Lower leg skin (tissue), 4 donors: Measurements from ENCODE around the gene SOX5. TPM values are rescaled to one million over a fixed set of nuclear protein-coding genes. Genes with fewer than 3 reads are reported as not detected.

ENCODE experiments used
- DNase-seq, 2 donors: peaks; one replicate each; pipeline ENCODE4 v3.0.0-alpha.2; 2019; ENCODE audit warnings: low spot score in 2 of 2
- H3K4me3 ChIP-seq: fragments of 200-600 bp; sonication (generic); 2 replicates; pipeline ENCODE4 v1.5.1; 2017; ENCODE audit warnings: mild to moderate bottlenecking, low read depth; ENCODE audit not compliant: poor library complexity, severe bottlenecking
- POLR2A ChIP-seq, 2 donors: fragments of 450-650 bp; IDR thresholded peaks; one replicate each; pipeline ENCODE4 v1.6.1; 2016 to 2017; ENCODE audit warnings: antibody characterized with exemption in 2 of 2, mild to moderate bottlenecking in 1 of 2, moderate library complexity in 1 of 2
- WGBS, 2 donors: methylation state at CpG; one replicate each; pipeline ENCODE4 v1.1.5; 2018; 5-methylcytosine and 5-hydroxymethylcytosine counted together
- intact Hi-C: fragments of 100-400 bp; cut with DNase I; formaldehyde crosslinking; loops from one replicate; pipeline ENCODE4 v1.15.0; 2023; ENCODE audit warnings: low total_unique reads
- total RNA-seq, 4 donors: library from RNA; depleted of rRNA; stranded (reverse); fragments of >200 nt; gene quantifications; one replicate each; pipeline ENCODE4 v1.1.0, GENCODE V29; 2016
- TF ChIP-seq, protein P1 (sequence below), 3 donors: fragments of 450-650 bp; IDR thresholded peaks; one replicate each; pipeline ENCODE4 v1.5.1; 2016; ENCODE audit warnings: antibody characterized with exemption in 3 of 3, mild to moderate bottlenecking in 3 of 3, moderate library complexity in 2 of 3

The SOX5 gene
- total RNA-seq, 4 donors from 2014 or later, result 23.7 to 59.7 (median 33.6) TPM

- no peak overlapping the region for H3K4me3 ChIP-seq
- WGBS, 2 donors, result 93 to 94% methylated on average over 2 of the region's 2 CpGs
- TF ChIP-seq POLR2A (IDR thresholded peaks at IDR 0.05), result no peak
- TF ChIP-seq, protein P1, sequence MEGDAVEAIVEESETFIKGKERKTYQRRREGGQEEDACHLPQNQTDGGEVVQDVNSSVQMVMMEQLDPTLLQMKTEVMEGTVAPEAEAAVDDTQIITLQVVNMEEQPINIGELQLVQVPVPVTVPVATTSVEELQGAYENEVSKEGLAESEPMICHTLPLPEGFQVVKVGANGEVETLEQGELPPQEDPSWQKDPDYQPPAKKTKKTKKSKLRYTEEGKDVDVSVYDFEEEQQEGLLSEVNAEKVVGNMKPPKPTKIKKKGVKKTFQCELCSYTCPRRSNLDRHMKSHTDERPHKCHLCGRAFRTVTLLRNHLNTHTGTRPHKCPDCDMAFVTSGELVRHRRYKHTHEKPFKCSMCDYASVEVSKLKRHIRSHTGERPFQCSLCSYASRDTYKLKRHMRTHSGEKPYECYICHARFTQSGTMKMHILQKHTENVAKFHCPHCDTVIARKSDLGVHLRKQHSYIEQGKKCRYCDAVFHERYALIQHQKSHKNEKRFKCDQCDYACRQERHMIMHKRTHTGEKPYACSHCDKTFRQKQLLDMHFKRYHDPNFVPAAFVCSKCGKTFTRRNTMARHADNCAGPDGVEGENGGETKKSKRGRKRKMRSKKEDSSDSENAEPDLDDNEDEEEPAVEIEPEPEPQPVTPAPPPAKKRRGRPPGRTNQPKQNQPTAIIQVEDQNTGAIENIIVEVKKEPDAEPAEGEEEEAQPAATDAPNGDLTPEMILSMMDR (IDR thresholded peaks at IDR 0.05), result no peak
- intact Hi-C loops, result no loop called here
- DNase-seq, result no peak
Observed at GRCh38 chr12:23694920-23695319, 254.6 kb downstream of the SOX5 start.

- DNase-seq, result no peak
- no peak overlapping the region for H3K4me3 ChIP-seq
- intact Hi-C loops, result no loop called here
- TF ChIP-seq, protein P1 (IDR thresholded peaks at IDR 0.05), result no peak
- no peak for TF ChIP-seq POLR2A (IDR thresholded peaks at IDR 0.05)
Observed at GRCh38 chr12:23694307-23694706, 255.2 kb downstream of the SOX5 start.

- TF ChIP-seq, protein P1 (IDR thresholded peaks at IDR 0.05), result no peak
- TF ChIP-seq POLR2A (IDR thresholded peaks at IDR 0.05), result no peak
- H3K4me3 ChIP-seq, result no peak overlapping the region
- WGBS, 2 donors, result 45 to 53% methylated on average over 1 of the region's 1 CpG
Observed at GRCh38 chr12:23687947-23688346, 261.5 kb downstream of the SOX5 start.

GRCh38 chr12:23686095-23686494 is 263.4 kb downstream of the SOX5 start:
- no peak for TF ChIP-seq POLR2A (IDR thresholded peaks at IDR 0.05)
- TF ChIP-seq, protein P1 (IDR thresholded peaks at IDR 0.05), result no peak
- DNase-seq, result no peak
- intact Hi-C loops, result no loop called here
- no peak overlapping the region for H3K4me3 ChIP-seq

More at GRCh38 chr12:23687947-23688346, 261.5 kb downstream of the SOX5 start:
- no peak for DNase-seq
- intact Hi-C loops, result no loop called here

DNA sequence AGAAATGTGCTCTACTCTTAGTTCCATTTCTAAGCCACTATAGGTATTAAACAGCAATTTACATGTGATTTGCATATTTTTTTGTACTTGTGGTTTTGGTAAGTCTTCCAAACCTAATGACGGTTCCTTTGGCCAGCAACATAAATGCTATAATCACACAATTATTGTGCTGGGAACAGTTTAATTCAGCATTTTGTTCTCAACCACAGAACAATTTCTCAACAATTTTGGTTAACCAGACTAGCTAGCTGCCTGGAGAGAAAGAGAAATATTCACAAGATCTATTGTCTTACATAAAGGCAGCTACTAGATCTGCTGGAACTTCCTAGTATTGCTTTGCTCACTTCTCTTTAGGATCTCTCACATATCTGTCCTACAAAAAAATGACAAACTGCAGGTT is 265.3 kb downstream of the SOX5 start:
- no peak for DNase-seq
- intact Hi-C loops, result no loop called here
- TF ChIP-seq POLR2A (IDR thresholded peaks at IDR 0.05), result no peak
- TF ChIP-seq, protein P1 (IDR thresholded peaks at IDR 0.05), result no peak
- no peak overlapping the region for H3K4me3 ChIP-seq
- 53 to 56% methylated on average over 1 of the region's 1 CpG for WGBS, 2 donors

DNA sequence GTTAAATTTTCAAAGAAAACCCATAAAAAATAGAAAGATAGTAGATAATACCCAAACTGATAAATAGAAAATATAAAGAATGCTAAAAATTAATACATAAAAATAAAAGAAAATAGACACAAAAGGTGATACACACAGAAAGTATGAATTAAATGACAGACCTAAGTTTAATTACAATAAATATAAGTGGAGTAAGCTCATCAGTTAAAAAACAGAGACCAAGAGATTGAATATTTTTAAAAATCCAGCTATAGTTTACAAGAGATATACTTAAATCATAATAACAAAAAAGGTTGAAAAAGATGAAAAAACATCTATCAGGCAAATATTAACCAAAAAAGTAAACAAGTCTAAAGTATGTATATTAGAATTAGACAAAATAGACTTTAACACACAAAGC is 268.2 kb downstream of the SOX5 start:
- DNase-seq, result no peak
- TF ChIP-seq, protein P1 (IDR thresholded peaks at IDR 0.05), result no peak
- no peak for TF ChIP-seq POLR2A (IDR thresholded peaks at IDR 0.05)
- no peak overlapping the region for H3K4me3 ChIP-seq
- intact Hi-C loops, result no loop called here
